Panc1 (cell line): Measurements from ENCODE around the gene WDR82. TPM values are rescaled to one million over a fixed set of nuclear protein-coding genes. Genes with fewer than 3 reads are reported as not detected.
A peak's percentile ranks its signal among the peaks of the same experiment; 100 is the strongest.

Experiments
- ATAC-seq: fragments of 200-7000 bp; cut with Tn5 transposase; 2 replicates; pipeline ENCODE4 v1.9.1; 2020; ENCODE audit warnings: mild to moderate bottlenecking, moderate library complexity
- BruUV-seq: library from RNA; stranded (reverse); fragments of 400-500 nt; replicated peaks from 2 replicates; lab custom pipeline; 2021; lab: Mats Ljungman, UMichigan
- CTCF ChIA-PET: fragments of 300-600 bp; sonication (Branson Sonifier 250); formaldehyde crosslinking; loops from one replicate; lab custom pipeline; 2022; ENCODE audit warnings: antibody characterized with exemption; lab: Charles Lee
- POLR2A ChIA-PET: fragments of 300-600 bp; sonication (Branson Sonifier 250); formaldehyde crosslinking; loops from one replicate; lab custom pipeline; 2022; ENCODE audit warnings: antibody characterized with exemption; lab: Charles Lee
- DNase-seq: peaks from one replicate; pipeline ENCODE4 v3.0.0-alpha.2; 2010; ENCODE audit warnings: low read depth, low spot score
- H3K27ac ChIP-seq: 2 replicates; pipeline ENCODE4 v1.5.1; 2011; ENCODE audit warnings: mild to moderate bottlenecking, low read length, inconsistent platforms
- H3K27me3 ChIP-seq: fragments of 200-500 bp; sonication (Bioruptor generic); 2 replicates; pipeline ENCODE4 v1.6.0; 2014; ENCODE audit warnings: low read length, inconsistent platforms; ENCODE audit not compliant: control insufficient read depth, insufficient read depth
- H3K36me3 ChIP-seq: fragments of 200-500 bp; sonication (Bioruptor generic); 2 replicates; pipeline ENCODE4 v1.5.1; 2014; ENCODE audit warnings: inconsistent platforms, mild to moderate bottlenecking, low read length, moderate library complexity; ENCODE audit not compliant: control insufficient read depth, insufficient read depth
- H3K4me1 ChIP-seq: 2 replicates; pipeline ENCODE4 v1.5.1; 2011; ENCODE audit warnings: inconsistent platforms, mild to moderate bottlenecking, low read length, moderate library complexity; ENCODE audit not compliant: control insufficient read depth, insufficient read depth
- H3K4me3 ChIP-seq, 2 experiments: 2 replicates each; pipeline ENCODE4 v1.5.1; 2011 to 2012; ENCODE audit warnings: low read depth in 2 of 2, low read length in 2 of 2, mild to moderate bottlenecking in 2 of 2, inconsistent platforms in 1 of 2, moderate library complexity in 1 of 2
- H3K9me3 ChIP-seq: fragments of 200-500 bp; sonication (Bioruptor generic); 2 replicates; pipeline ENCODE4 v1.5.1; 2014; ENCODE audit warnings: low read depth, mild to moderate bottlenecking, inconsistent platforms, low read length, moderate library complexity; ENCODE audit not compliant: control insufficient read depth, insufficient read depth
- POLR2AphosphoS5 ChIP-seq: IDR thresholded peaks from 2 replicates; pipeline ENCODE4 v1.6.1; 2012; ENCODE audit warnings: mild to moderate bottlenecking, low read depth, low read length, moderate library complexity
- SIN3A ChIP-seq: IDR thresholded peaks from 2 replicates; pipeline ENCODE4 v1.6.1; 2012; ENCODE audit warnings: low read depth, mild to moderate bottlenecking, low read length, moderate library complexity, borderline replicate concordance; ENCODE audit not compliant: insufficient read depth
- TCF7L2 ChIP-seq: IDR thresholded peaks from 2 replicates; pipeline ENCODE4 v1.6.1; 2011; ENCODE audit warnings: mild to moderate bottlenecking, low read depth, low read length, inconsistent platforms
- in situ Hi-C: cut with HindIII; loops from 2 replicates; pipeline ENCODE4 v1.10.0; 2016; ENCODE audit warnings: low sequenced_read_pairs, low pct_unique_long_range_greater_than_20kb
- intact Hi-C: fragments of 100-400 bp; cut with micrococcal nuclease; formaldehyde crosslinking; loops from one replicate; pipeline ENCODE4 v1.10.0; 2022; ENCODE audit not compliant: unreplicated experiment
- total RNA-seq: library from RNA; stranded (reverse); gene quantifications from one replicate; pipeline ENCODE4 v1.2.1, GENCODE V29; 2021; ENCODE audit not compliant: unreplicated experiment
- TF ChIP-seq, protein P1 (sequence below), 2 experiments: IDR thresholded peaks; 2 replicates each; pipeline ENCODE4 v1.6.1; 2011 to 2012; ENCODE audit warnings: low read depth in 2 of 2, control low read depth in 1 of 2, low read length in 1 of 2, mild to moderate bottlenecking in 1 of 2, moderate library complexity in 1 of 2; ENCODE audit not compliant: insufficient read depth in 1 of 2
- TF ChIP-seq, protein P2 (sequence below): fragments of 450-650 bp; IDR thresholded peaks from 2 replicates; pipeline ENCODE4 v1.5.1; 2017; ENCODE audit warnings: mild to moderate bottlenecking

WDR82 gene
- total RNA-seq, 1 experiment from 2014 or later = 57.9 TPM

DNA sequence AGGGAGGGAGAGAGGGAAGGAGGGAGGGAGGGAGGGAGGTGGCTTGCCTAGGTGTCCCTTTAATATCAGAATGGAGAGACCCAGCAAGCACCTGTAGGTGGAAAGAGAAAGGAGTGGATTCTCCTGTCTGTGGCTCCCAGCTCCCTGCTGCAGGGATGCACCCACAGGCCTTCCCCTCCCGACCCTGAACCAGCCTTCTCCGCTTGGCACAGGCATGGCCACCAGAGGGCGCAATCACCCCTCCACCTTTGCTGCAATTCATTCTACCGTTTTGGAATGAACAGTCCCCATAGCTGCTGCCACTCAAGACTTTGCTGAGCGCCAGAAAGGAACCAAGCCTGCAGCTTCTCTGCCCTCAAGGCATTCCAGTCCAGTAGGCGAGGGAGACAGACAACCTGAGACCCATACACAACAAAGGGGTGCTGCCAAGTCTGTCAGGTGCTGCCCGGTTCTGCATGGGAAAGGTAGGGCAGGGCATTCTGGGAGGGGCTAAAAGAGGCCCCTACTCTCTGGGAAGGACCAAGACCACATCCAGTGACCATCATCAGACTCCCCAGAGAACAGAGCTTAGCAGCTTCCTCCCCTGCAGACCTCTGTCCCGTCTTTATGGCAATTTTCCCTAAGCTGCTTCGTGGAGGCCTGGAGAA lies 57.9 kb downstream of the WDR82 start:
- BruUV-seq = no TSS peak
- CTCF ChIA-PET = interaction anchor here (0.5 to 1.3 kb wide), 5 partner anchors 29 to 499 kb away, joined by 3 to 4 read pairs (median 3); partner anchors contain the start of gene POC1A

DNA sequence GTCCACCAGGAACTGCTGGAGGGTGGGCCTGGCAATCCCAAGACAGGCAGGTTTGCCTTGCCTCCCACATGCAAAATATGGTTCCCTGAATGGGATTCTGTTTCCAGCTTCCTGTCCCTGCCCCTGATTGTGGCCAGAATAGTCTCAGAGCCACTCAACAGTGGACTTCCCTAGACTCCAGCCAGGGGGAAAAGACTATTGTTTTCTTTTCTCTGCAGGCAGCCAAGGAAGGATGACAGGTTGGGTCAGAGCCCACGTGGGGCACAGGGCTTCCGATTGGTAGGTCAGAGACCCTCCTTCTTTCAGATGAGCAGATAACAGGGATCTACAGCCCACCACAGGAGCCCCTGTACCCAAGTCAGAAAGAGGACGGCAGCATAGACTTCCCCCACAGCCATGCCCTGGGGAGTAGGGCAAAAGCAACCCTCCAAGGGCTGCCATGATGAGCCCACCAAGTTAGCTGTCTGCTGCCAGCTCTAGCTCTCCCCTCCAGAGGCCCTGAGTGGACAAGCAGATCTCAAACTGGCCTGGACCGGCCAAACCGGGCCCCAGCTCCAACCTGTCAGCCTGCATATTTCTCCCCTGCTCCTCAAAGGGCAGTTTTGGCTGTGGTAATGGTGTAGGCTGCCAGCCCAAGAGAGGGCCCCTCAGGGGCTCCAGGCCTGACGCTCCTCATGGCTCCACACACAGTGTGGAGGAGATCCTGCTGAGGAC lies 59.4 kb downstream of the WDR82 start:
- TF ChIP-seq POLR2AphosphoS5 (no peak), TCF7L2 (no peak), SIN3A (no peak)
- TF ChIP-seq, protein P1, sequence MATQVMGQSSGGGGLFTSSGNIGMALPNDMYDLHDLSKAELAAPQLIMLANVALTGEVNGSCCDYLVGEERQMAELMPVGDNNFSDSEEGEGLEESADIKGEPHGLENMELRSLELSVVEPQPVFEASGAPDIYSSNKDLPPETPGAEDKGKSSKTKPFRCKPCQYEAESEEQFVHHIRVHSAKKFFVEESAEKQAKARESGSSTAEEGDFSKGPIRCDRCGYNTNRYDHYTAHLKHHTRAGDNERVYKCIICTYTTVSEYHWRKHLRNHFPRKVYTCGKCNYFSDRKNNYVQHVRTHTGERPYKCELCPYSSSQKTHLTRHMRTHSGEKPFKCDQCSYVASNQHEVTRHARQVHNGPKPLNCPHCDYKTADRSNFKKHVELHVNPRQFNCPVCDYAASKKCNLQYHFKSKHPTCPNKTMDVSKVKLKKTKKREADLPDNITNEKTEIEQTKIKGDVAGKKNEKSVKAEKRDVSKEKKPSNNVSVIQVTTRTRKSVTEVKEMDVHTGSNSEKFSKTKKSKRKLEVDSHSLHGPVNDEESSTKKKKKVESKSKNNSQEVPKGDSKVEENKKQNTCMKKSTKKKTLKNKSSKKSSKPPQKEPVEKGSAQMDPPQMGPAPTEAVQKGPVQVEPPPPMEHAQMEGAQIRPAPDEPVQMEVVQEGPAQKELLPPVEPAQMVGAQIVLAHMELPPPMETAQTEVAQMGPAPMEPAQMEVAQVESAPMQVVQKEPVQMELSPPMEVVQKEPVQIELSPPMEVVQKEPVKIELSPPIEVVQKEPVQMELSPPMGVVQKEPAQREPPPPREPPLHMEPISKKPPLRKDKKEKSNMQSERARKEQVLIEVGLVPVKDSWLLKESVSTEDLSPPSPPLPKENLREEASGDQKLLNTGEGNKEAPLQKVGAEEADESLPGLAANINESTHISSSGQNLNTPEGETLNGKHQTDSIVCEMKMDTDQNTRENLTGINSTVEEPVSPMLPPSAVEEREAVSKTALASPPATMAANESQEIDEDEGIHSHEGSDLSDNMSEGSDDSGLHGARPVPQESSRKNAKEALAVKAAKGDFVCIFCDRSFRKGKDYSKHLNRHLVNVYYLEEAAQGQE (IDR thresholded peaks at IDR 0.05; ENCODE audit: insufficient read depth in 1 of 2, low read depth in 2 of 2, low read length in 1 of 2) = no peak
- TF ChIP-seq, protein P2, sequence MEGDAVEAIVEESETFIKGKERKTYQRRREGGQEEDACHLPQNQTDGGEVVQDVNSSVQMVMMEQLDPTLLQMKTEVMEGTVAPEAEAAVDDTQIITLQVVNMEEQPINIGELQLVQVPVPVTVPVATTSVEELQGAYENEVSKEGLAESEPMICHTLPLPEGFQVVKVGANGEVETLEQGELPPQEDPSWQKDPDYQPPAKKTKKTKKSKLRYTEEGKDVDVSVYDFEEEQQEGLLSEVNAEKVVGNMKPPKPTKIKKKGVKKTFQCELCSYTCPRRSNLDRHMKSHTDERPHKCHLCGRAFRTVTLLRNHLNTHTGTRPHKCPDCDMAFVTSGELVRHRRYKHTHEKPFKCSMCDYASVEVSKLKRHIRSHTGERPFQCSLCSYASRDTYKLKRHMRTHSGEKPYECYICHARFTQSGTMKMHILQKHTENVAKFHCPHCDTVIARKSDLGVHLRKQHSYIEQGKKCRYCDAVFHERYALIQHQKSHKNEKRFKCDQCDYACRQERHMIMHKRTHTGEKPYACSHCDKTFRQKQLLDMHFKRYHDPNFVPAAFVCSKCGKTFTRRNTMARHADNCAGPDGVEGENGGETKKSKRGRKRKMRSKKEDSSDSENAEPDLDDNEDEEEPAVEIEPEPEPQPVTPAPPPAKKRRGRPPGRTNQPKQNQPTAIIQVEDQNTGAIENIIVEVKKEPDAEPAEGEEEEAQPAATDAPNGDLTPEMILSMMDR = no peak
- BruUV-seq = no TSS peak
- DNase-seq = no peak

More for the DNA sequence above, 57.9 kb downstream of the WDR82 start:
- TF ChIP-seq SIN3A (no peak), POLR2AphosphoS5 (no peak), TCF7L2 (no peak)
- TF ChIP-seq, protein P1 (IDR thresholded peaks at IDR 0.05; ENCODE audit: insufficient read depth in 1 of 2, low read depth in 2 of 2, low read length in 1 of 2) = no peak
- TF ChIP-seq, protein P2 = peak; percentile 88
- intact Hi-C loops = no loop called here
- peak; percentile 64 for DNase-seq
- Histone ChIP-seq H3K36me3 (no peaks in the 10 kb centered on the region), H3K4me3 (no peak overlapping the region), H3K27me3 (no peaks in the 10 kb centered on the region), H3K9me3 (no peaks in the 10 kb centered on the region), H3K27ac (no peak overlapping the region), H3K4me1 (peaks cover 19% of the 10 kb centered on the region)
- peak; percentile 80 for ATAC-seq
- POLR2A ChIA-PET = no interaction called here
- in situ Hi-C loops = no loop called here

More for the DNA sequence above, 59.4 kb downstream of the WDR82 start:
- H3K4me1 ChIP-seq = peaks cover 19% of the 10 kb centered on the region
- H3K9me3 ChIP-seq = no peaks in the 10 kb centered on the region
- no peaks in the 10 kb centered on the region for H3K36me3 ChIP-seq
- CTCF ChIA-PET = interaction anchor here (0.6 to 0.7 kb wide), 2 partner anchors 137 to 166 kb away, joined by 3 to 6 read pairs; no protein-coding TSS in a partner anchor
- no peak for ATAC-seq
- H3K4me3 ChIP-seq = no peak overlapping the region
- no peak overlapping the region; the same call in 1 of the 2 replicates for H3K27ac ChIP-seq
- H3K27me3 ChIP-seq = no peaks in the 10 kb centered on the region
- in situ Hi-C loops (no loop called here), intact Hi-C loops (no loop called here)
- POLR2A ChIA-PET = interaction anchor here (0.6 kb wide), 1 partner anchor 23 kb away, joined by 5 read pairs; no protein-coding TSS in a partner anchor
